NCI-H146 (cell line): ENCODE results near the gene FUCA1.
A peak's percentile ranks its signal among the peaks of the same experiment; 100 is the strongest.
"Not testable (repeated sequence)": the region's sequence is repeated elsewhere in the genome, so short reads cannot be mapped to it uniquely, and the experiment has no call there.

ENCODE experiments used
- DNase-seq: peaks from one replicate; lab custom pipeline; 2025; lab: John Stamatoyannopoulos, UW

FUCA1 gene

GRCh38 chr1:23895993-23896392, 27.9 kb upstream of the FUCA1 start:
- DNase-seq, result no peak

GRCh38 chr1:23895082-23895481, 27.0 kb upstream of the FUCA1 start:
- DNase-seq, result no peak

GRCh38 chr1:23889074-23889473, 21.0 kb upstream of the FUCA1 start:
- DNase-seq, result no peak

- DNase-seq, result no peak
Measured at GRCh38 chr1:23885222-23885621, 17.1 kb upstream of the FUCA1 start.

- DNase-seq, result no peak
Measured at GRCh38 chr1:23882746-23883145, 14.7 kb upstream of the FUCA1 start.

- no peak for DNase-seq
Measured at GRCh38 chr1:23879809-23880208, 11.7 kb upstream of the FUCA1 start.

- no peak for DNase-seq
Measured at GRCh38 chr1:23878668-23879067, 10.6 kb upstream of the FUCA1 start.

- no peak for DNase-seq
Measured at GRCh38 chr1:23875382-23875781, 7.3 kb upstream of the FUCA1 start.

GRCh38 chr1:23872421-23872820, 4.3 kb upstream of the FUCA1 start:
- no peak for DNase-seq

GRCh38 chr1:23869051-23869450, 961 bp upstream of the FUCA1 start:
- DNase-seq, result peak; percentile 20

- peak; percentile 69 for DNase-seq
Measured at GRCh38 chr1:23868557-23869016, 497 bp upstream of the FUCA1 start.

GRCh38 chr1:23867542-23867894, 572 bp downstream of the FUCA1 start:
- peak; percentile 63 for DNase-seq

- DNase-seq, result no peak
Measured at GRCh38 chr1:23865543-23865930, 2.6 kb downstream of the FUCA1 start.

- DNase-seq, result no peak
Measured at GRCh38 chr1:23864801-23865542, 3.1 kb downstream of the FUCA1 start.

GRCh38 chr1:23862640-23863039, 5.5 kb downstream of the FUCA1 start:
- DNase-seq, result no peak

- DNase-seq, result no peak
Measured at GRCh38 chr1:23854568-23854967, 13.5 kb downstream of the FUCA1 start.

- DNase-seq, result not testable (repeated sequence)
Measured at GRCh38 chr1:23853124-23853523, 15.0 kb downstream of the FUCA1 start.

GRCh38 chr1:23851406-23851805, 16.7 kb downstream of the FUCA1 start:
- not testable (repeated sequence) for DNase-seq

GRCh38 chr1:23848673-23849616, 19.1 kb downstream of the FUCA1 start:
- no peak for DNase-seq

- DNase-seq, result not testable (repeated sequence)
Measured at GRCh38 chr1:23847482-23848095, 20.5 kb downstream of the FUCA1 start.

- DNase-seq, result no peak
Measured at GRCh38 chr1:23845163-23845562, 22.9 kb downstream of the FUCA1 start.

- DNase-seq, result no peak
Measured at GRCh38 chr1:23843644-23844043, 24.4 kb downstream of the FUCA1 start.
